GM18511 (cell line): ENCODE data around the gene LINGO3.
"Not testable (repeated sequence)": the region's sequence is repeated elsewhere in the genome, so short reads cannot be mapped to it uniquely, and the experiment has no call there.

Experiments used
- ATAC-seq: cut with Tn5 transposase; IDR thresholded peaks from one replicate; pipeline ENCODE4 v1.9.1; 2021; ENCODE audit warnings: mild to moderate bottlenecking, moderate library complexity; ENCODE audit not compliant: unreplicated experiment

Gene LINGO3

DNA sequence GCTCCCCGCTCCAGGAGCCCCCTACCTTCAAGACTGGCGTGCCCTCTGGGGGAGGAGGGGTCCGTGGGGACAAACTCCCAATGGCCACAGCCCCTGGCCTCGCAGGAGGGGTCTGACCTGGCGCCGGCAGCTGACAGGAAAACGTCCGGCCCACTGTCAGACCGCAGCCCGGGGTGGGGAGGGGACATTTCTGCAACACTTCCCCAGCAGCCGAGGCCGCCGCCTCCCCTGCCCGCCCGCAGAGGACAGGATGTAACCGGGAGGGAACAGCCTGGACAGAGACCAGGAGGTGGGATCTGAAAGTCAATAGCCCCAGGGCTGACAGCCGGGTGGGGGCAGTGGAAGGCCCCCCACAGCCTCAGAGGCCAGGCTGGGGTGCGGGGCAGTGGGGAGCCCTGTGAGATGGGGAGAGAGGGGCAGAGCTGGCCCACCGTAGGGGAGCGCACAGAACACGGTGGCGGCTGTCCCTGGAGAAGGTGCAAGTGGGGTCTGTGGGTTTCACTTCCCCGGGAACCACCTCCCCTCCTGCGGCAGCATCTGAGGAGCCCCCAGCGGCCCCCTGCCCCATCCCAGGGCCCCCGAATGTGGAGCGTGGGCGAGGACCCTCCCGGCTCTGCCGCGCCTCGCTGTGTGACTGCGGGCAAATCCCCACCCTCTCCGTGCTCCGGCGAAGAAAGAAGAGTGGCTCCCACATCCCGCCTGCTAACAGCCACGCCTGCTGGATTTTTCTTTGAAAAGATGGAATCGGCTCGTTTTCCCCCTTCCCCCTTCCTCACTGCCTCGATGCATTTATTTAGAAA lies 25.7 kb downstream of the LINGO3 start, which contains the start of gene PEAK3:
TSS of gene PEAK3 (minus strand) at position 114 of the 800 bp plus-strand sequence. CDS start 1,244 bp downstream, outside the sequence.
- ATAC-seq, result no peak

- ATAC-seq, result not testable (repeated sequence)
These were observed 26.5 kb downstream of the LINGO3 start for GRCh38 chr19:2281265-2282061.

- no peak for ATAC-seq
These were observed 27.2 kb downstream of the LINGO3 start for GRCh38 chr19:2280633-2281264.

- ATAC-seq, result no peak
These were observed 29.3 kb downstream of the LINGO3 start for GRCh38 chr19:2278459-2279158.

- no peak for ATAC-seq
These were observed 30.8 kb downstream of the LINGO3 start for GRCh38 chr19:2277138-2277537.

DNA sequence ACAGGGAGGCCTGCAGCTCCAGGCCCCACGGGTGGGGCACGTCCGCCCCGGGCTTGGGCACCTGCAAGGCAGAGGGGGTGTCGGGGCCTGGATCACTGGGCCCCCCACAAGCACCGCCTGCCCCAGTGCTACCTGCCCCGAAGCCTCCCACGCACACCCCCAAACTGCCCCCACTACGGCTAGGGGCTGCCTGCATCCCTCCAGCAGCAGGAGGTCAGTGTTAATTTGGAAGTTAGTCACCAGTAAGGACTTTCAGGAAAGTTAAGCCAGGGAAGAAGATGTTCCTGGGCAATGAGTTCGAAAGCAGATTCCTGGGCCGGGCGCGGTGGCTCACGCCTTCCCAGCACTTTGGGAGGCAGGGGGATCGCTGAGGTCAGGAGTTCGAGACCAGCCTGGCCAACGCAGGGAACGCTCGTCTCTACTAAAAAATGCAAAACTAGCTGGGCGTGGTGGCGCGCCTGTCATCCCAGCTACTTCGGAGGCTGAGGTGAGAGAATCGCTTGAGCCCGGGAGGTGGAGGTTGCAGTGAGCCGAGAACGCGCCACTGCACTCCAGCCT lies 31.4 kb downstream of the LINGO3 start:
- no peak for ATAC-seq

GRCh38 chr19:2275588-2276428 lies 32.1 kb downstream of the LINGO3 start:
- ATAC-seq, result no peak

- no peak for ATAC-seq
These were observed 32.9 kb downstream of the LINGO3 start for GRCh38 chr19:2274931-2275535.

DNA sequence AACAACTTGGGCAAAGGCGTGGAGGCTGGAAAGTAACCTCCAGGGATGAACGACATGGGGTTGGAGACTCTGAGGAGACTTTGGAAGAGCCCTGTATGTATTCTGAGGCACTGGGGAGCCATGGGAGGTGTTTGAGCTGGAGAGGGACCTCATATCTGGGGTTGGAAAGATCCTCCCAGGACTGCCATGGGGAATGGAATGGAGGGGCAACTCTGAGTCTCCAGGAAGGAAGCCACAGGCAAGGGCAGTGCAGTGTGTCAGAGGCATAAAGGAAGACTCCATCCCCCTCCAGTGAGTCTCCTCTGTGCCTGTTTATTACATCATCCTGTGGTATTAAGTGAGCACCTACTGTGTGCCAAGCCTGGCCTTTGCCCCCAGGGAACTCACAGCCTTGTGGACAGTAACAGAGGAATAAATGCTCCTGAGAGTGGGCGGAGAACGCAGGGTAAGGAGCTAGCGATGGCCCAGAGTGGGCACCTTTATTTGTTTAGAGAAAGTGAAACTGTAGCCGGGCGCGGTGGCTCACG lies 33.7 kb downstream of the LINGO3 start:
- ATAC-seq, result no peak

- peak; percentile 33 for ATAC-seq
These were observed 34.4 kb downstream of the LINGO3 start for GRCh38 chr19:2273356-2274184.

GRCh38 chr19:2271234-2272103 lies 36.5 kb downstream of the LINGO3 start:
- ATAC-seq, result no peak

DNA sequence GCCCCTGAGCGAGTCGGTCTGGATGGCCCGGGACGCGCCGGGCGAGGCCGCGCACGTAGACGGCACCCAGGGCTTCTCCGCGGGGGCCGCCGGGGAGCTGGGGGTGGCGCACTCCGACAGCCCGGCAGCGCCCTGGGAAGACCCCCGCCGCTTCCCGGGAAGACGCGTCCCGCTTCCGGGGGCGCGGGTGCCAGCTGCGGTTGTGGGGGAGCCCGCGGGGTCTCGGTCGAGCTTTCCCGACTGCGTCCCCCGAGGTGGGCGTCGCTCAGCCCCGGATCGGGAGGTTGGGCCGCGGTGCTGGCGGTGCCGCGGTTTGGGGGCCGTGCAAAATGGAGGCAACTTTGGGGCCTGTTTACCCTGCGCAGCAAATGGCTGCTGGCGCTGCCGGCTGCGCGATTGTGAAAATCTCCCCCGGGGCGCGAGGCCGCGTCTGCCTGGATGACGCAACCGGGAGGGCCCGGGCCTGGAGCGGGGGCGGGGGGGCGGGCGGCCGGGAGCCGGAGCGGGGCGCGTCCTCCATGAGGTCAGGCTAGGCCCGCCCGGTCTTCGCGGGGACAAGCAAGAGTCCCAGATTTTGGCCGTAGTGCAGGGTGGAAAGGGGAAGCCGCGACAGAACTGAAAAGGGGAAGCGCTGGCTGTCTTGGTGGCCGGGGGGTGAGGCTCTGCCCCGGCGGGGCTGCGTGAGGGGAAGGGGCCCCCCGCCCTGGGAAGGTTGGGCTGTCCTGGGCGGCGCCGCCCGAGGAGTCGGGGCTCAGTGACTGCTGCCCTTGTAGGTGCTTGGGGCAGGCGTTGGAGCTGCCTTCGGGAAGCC lies 37.3 kb downstream of the LINGO3 start:
- no peak for ATAC-seq

- ATAC-seq, result no peak
These were observed 37.9 kb downstream of the LINGO3 start for GRCh38 chr19:2270157-2270422.

GRCh38 chr19:2269244-2270156 lies 38.5 kb downstream of the LINGO3 start:
- peak; percentile 59 for ATAC-seq

DNA sequence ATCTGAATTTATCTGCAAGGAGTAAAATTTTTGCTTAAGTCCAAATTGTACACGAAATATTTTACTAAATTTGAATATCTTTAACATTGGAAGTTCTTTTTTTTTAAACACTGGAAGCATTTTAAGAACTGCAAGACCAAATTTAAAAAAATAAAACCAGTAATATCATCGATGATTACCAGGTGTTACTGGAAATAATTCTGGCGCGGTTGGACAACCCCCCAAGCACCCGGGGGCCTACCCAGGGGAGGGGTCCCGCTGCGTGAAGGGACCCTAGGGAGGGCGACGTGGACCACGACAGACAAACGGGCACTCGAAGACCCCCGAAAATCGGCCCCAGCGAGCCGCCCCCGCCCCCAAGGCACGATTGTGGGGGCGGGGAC lies 39.1 kb downstream of the LINGO3 start:
- no peak for ATAC-seq

DNA sequence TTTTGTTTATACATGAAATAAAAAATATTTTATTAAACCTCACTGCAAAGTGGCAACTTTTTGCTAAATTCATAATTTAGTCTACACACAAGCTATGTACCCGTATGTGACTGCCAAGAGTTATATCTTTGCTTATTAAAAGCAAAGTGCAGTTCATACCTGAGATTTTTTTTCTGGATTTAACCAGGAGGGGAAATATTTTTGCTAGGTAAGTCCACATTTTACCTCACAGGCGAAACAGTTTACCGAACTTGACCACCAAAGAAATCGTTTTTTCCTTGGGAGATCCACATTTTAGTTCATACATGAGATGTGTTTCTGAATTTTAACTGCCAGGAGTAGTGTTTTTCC lies 39.5 kb downstream of the LINGO3 start:
- ATAC-seq, result no peak
